ENCODE data around the gene GNAT2. TPM values are rescaled to one million over a fixed set of nuclear protein-coding genes. Genes with fewer than 3 reads are reported as not detected.

Gene GNAT2
- polyA plus RNA-seq, 1 experiment, result 0.06 TPM

DNA sequence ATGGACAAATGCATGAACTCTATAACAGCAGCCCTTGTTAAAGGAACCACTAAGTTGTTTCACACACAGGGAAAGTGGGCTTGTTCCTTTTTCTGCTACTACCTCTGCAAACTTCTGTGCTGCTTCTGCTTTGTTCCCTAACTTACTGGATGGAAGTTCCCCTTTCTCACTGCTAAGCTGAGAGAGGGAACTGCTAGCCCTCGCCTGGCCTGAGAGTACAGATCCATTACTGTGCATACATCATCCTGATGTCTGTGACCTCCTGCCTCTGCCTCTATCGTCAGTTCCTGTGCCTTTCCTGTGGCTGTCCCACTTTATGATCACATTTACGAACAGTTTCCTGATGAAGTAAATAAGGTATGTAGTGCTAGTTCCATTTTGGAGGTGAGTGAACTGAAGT is 3.5 kb downstream of the GNAT2 start:
- no peaks in the 10 kb centered on the region for H3K27me3 ChIP-seq (ENCODE audit: control insufficient read depth, insufficient read depth, low read length)
- DNase-seq (ENCODE audit: low read depth, low spot score), result no peak
- ChIA-PET CTCF (interaction anchor here (2.7 kb wide), 1 partner anchor 24 kb away, joined by 12 read pairs; no protein-coding TSS in a partner anchor), POLR2A (interaction anchor here (2.7 kb wide), 1 partner anchor 67 kb away, joined by 19 read pairs; the partner anchor contains the start of gene GNAI3)
- TF ChIP-seq, protein P1, sequence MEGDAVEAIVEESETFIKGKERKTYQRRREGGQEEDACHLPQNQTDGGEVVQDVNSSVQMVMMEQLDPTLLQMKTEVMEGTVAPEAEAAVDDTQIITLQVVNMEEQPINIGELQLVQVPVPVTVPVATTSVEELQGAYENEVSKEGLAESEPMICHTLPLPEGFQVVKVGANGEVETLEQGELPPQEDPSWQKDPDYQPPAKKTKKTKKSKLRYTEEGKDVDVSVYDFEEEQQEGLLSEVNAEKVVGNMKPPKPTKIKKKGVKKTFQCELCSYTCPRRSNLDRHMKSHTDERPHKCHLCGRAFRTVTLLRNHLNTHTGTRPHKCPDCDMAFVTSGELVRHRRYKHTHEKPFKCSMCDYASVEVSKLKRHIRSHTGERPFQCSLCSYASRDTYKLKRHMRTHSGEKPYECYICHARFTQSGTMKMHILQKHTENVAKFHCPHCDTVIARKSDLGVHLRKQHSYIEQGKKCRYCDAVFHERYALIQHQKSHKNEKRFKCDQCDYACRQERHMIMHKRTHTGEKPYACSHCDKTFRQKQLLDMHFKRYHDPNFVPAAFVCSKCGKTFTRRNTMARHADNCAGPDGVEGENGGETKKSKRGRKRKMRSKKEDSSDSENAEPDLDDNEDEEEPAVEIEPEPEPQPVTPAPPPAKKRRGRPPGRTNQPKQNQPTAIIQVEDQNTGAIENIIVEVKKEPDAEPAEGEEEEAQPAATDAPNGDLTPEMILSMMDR (IDR thresholded peaks at IDR 0.05; ENCODE audit: low read depth, low read length), result no peak
- H3K9me3 ChIP-seq (ENCODE audit: control insufficient read depth, insufficient read depth, low read length), result no peaks in the 10 kb centered on the region; the same call in 1 of the 2 replicates
- no peak overlapping the region for H3K4me3 ChIP-seq (ENCODE audit: low read depth, low read length)
- no peak overlapping the region for H3K27ac ChIP-seq (ENCODE audit: low read depth, low read length)

DNA sequence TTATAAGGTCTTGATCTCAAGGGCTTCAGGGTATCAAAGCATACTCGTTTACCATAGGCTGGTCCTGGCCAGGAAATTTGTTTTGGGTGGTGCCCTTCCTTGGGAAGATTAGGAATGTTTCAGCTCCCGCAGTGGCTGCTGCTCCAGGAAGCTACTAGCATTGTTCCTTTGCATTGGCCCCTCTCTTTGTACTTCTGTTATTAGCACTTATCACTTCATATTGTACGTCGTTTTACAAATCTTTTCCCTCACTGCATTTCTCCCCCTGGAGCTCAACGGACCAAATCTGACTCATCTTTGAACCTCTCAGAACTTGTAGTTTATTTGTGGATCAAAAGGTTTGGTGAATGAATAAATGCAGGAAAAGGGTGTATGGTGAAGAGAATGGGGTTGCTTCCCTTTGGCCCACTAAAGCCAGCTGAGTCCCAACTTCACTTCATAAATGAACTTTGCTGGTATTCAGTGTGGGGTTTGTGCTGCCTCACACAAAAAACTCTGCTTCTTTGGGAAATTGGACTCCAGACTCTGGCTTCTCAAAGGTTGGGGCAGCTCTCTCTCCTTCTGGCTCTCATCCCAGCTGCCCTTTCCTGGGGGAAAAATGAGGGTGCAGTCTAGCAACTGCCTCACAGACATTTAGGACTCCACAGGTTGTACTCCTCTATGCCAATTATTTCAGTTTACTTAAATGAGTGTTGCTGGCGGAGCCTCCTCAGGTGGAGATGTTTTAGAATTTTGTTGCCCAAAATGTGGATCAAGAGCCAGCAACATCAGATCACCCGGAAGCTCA is 5.9 kb downstream of the GNAT2 start:
- POLR2A ChIA-PET, result interaction anchor here (1.9 kb wide), 1 partner anchor 65 kb away, joined by 10 read pairs; the partner anchor contains the start of gene GNAI3
- H3K27me3 ChIP-seq (ENCODE audit: control insufficient read depth, insufficient read depth, low read length), result no peaks in the 10 kb centered on the region
- TF ChIP-seq, protein P1 (IDR thresholded peaks at IDR 0.05; ENCODE audit: low read depth, low read length), result no peak
- H3K27ac ChIP-seq (ENCODE audit: low read depth, low read length), result peak overlapping the region; percentile 47
- H3K9me3 ChIP-seq (ENCODE audit: control insufficient read depth, insufficient read depth, low read length), result no peaks in the 10 kb centered on the region
- no peak for DNase-seq (ENCODE audit: low read depth, low spot score)
- CTCF ChIA-PET, result interaction anchor here (0.8 to 2.4 kb wide), 5 partner anchors 27 to 163 kb away, joined by 3 to 13 read pairs (median 4); no protein-coding TSS in a partner anchor
- H3K4me3 ChIP-seq (ENCODE audit: low read depth, low read length), result no peak overlapping the region

DNA sequence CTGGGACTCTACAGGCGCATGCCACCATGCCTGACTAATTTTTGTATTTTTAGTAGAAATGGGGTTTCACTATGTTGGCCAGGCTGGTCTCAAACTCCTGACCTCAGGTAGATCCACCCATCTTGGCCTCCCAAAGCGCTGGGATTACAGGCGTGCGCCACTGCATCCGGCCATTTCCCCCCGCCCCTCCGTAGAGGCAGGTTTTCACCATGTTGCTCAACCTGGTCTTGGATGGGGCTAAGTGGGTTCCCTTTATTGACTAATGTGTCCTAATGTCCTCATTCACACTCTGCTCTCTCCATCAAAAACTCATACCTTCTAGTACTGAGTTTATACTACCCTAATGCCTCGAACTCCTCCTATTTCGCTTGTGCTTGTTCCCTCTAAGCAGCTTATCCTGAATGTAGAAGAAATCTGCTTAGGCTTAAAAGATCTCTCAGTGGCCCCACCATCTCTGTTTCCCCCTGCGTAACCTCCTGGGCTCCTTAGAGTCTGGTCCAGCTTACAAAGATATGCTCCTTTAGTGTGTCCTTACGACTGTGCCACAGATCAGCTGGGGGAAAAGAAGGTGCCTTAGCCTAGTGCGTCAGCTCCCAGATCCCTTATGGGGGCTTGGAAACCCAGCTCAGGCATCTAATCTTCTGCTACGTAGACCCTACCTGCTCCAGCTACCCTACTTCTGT is 8.0 kb downstream of the GNAT2 start:
- POLR2A ChIA-PET, result interaction anchor here (0.6 to 1.1 kb wide), 2 partner anchors 8 to 63 kb away, joined by 3 read pairs; partner anchors contain the start of genes AMPD2, GNAI3 and GNAT2
- TF ChIP-seq, protein P1 (IDR thresholded peaks at IDR 0.05; ENCODE audit: low read depth, low read length), result no peak

DNA sequence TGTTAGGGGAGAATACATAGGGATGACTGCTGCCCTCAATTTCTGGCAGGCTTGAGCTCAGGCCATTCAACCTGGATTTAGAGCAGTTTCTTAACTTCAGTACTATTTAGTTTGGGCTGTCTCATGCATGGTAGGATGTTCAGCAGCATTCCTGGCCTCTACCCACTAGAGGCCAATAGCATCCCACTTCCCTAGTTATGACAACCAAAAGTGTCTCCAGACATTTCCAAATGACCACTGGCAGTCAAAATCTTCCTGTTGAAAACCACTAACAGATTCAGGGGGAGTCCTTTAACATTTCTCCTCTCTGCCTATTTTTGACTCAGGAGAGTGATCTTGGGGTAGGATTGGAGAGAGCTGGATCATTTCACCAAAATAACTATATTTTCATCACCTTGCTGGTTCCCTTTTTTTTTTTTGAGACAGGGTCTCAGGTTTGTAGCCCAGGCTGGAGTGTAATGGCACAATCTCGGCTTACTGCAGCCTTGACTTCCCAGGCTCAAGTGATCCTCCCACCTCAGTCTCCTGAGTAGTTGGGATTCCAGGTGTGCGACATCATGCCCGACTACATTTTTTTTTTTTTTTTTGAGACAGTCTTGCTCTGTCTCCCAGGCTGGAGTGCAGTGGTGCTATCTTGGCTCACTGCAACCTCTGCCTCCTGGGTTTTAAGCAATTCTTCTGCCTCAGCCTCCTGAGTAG is 8.7 kb downstream of the GNAT2 start:
- no peaks in the 10 kb centered on the region for H3K27me3 ChIP-seq (ENCODE audit: control insufficient read depth, insufficient read depth, low read length)
- ChIA-PET POLR2A (interaction anchor here (0.6 to 1.1 kb wide), 4 partner anchors 9 to 312 kb away, joined by 3 to 4 read pairs (median 3); partner anchors contain the start of genes AMPD2, GNAI3 and GNAT2), CTCF (interaction anchor here (1.0 kb wide), 1 partner anchor 19 kb away, joined by 4 read pairs; no protein-coding TSS in a partner anchor)
- no peaks in the 10 kb centered on the region for H3K9me3 ChIP-seq (ENCODE audit: control insufficient read depth, insufficient read depth, low read length)
- H3K4me3 ChIP-seq (ENCODE audit: low read depth, low read length), result no peak overlapping the region
- peak overlapping the region; percentile 57 for H3K27ac ChIP-seq (ENCODE audit: low read depth, low read length)
- TF ChIP-seq, protein P1 (IDR thresholded peaks at IDR 0.05; ENCODE audit: low read depth, low read length), result no peak
- peak; percentile 21 for DNase-seq (ENCODE audit: low read depth, low spot score)

More for the DNA sequence above, 8.0 kb downstream of the GNAT2 start:
- no peak for DNase-seq (ENCODE audit: low read depth, low spot score)
- Histone ChIP-seq H3K4me3 (ENCODE audit: low read depth, low read length) (no peak overlapping the region), H3K27ac (ENCODE audit: low read depth, low read length) (no peak overlapping the region), H3K27me3 (ENCODE audit: control insufficient read depth, insufficient read depth, low read length) (no peaks in the 10 kb centered on the region), H3K9me3 (ENCODE audit: control insufficient read depth, insufficient read depth, low read length) (no peaks in the 10 kb centered on the region)
- CTCF ChIA-PET, result interaction anchor here (1.0 kb wide), 1 partner anchor 19 kb away, joined by 4 read pairs; no protein-coding TSS in a partner anchor

Measured in AG04450 (cell line).